ENCODE results near the gene EEF2. TPM values are rescaled to one million over a fixed set of nuclear protein-coding genes. Genes with fewer than 3 reads are reported as not detected.
A peak's percentile ranks its signal among the peaks of the same experiment; 100 is the strongest.

The EEF2 gene
- total RNA-seq, 2 donors from 2014 or later, result 1,974 to 1,998 TPM

DNA sequence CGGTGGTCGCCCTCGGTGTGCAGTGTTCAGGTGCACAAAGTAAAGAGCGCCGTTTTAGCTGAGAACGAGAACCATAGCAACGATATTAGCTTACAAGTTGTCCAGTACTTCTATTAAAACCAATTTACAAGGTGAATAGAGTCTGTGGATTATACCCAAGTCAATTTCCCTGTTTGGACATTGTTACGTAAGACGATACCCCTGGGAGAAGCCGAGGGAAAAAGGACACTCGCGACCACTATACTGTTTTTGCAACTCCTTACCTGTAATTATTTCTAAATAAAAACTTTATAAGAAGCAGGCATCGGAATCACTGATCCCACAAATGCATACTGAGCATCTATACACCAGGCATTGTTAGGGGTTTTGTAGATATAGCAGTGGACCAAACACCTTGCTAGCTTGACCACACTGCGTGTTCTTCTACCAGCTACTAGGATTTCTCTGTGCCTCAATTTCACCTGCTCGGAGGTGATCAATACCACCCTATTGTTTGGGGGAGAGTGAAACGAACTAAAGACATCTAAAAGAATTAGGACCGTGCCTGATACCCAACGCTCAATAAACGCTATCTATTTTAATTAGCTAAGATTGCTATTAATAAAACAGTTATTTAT, 488 bp upstream of the EEF2 start:
- Histone ChIP-seq H3K27me3 (replicated peaks; ENCODE audit: insufficient read depth) (no peaks in the 10 kb centered on the region), H3K9me3 (no peaks in the 10 kb centered on the region), H3K27ac (peak overlapping the region; percentile 97 to 98), H3K4me3 (peak overlapping the region; percentile 91 to 96), H3K4me1 (replicated peaks) (peaks cover 16% of the 10 kb centered on the region), H3K36me3 (peaks cover 27 to 31% of the 10 kb centered on the region in 2 donors)
- TF ChIP-seq POLR2AphosphoS5 (IDR thresholded peaks at IDR 0.05) (no peak), POLR2A (IDR thresholded peaks at IDR 0.05) (no peak)
- TF ChIP-seq, protein P1, sequence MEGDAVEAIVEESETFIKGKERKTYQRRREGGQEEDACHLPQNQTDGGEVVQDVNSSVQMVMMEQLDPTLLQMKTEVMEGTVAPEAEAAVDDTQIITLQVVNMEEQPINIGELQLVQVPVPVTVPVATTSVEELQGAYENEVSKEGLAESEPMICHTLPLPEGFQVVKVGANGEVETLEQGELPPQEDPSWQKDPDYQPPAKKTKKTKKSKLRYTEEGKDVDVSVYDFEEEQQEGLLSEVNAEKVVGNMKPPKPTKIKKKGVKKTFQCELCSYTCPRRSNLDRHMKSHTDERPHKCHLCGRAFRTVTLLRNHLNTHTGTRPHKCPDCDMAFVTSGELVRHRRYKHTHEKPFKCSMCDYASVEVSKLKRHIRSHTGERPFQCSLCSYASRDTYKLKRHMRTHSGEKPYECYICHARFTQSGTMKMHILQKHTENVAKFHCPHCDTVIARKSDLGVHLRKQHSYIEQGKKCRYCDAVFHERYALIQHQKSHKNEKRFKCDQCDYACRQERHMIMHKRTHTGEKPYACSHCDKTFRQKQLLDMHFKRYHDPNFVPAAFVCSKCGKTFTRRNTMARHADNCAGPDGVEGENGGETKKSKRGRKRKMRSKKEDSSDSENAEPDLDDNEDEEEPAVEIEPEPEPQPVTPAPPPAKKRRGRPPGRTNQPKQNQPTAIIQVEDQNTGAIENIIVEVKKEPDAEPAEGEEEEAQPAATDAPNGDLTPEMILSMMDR (IDR thresholded peaks at IDR 0.05), result no peak
- intact Hi-C loops (cut with DNase I), result loop anchor here (2.0 to 5.0 kb wide), 3 partner anchors 15 to 223 kb away; partner anchors contain the start of genes APBA3, DAPK3 and MRPL54
- 3% methylated on average over 19 of the region's 19 CpGs for WGBS
- no peak for DNase-seq (ENCODE audit: low spot score)

DNA sequence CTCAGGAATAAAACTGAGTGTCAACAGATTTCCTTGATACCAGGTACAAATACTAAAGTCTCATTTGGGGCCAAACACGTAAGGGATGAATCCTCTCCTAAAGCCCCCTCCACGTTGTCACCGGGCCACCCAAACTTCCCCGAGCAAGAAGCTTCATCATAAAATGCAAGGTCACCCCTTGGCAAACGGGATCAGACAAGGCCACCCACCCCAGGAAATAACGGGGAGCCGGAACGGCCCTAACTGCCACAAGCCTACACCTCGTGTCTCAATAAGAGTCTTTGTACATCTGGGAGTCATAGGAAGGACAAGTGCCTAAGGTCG, 717 bp downstream of the EEF2 start:
- Histone ChIP-seq H3K27ac (peak overlapping the region; percentile 97 to 98), H3K27me3 (replicated peaks; ENCODE audit: insufficient read depth) (no peaks in the 10 kb centered on the region), H3K4me3 (peak overlapping the region; percentile 91 to 96), H3K9me3 (no peaks in the 10 kb centered on the region), H3K4me1 (replicated peaks) (peaks cover 16% of the 10 kb centered on the region), H3K36me3 (peaks cover 38 to 43% of the 10 kb centered on the region in 2 donors)
- intact Hi-C loops (cut with DNase I), result loop anchor here (2.0 to 5.0 kb wide), 2 partner anchors 14 to 198 kb away; partner anchors contain the start of genes ANKRD24, DAPK3 and SIRT6
- DNase-seq (ENCODE audit: low spot score), result no peak
- WGBS, result under 1% methylated on average over 10 of the region's 10 CpGs
- TF ChIP-seq POLR2AphosphoS5 (IDR thresholded peaks at IDR 0.05) (no peak), POLR2A (IDR thresholded peaks at IDR 0.05) (no peak)
- TF ChIP-seq, protein P1 (IDR thresholded peaks at IDR 0.05), result no peak

DNA sequence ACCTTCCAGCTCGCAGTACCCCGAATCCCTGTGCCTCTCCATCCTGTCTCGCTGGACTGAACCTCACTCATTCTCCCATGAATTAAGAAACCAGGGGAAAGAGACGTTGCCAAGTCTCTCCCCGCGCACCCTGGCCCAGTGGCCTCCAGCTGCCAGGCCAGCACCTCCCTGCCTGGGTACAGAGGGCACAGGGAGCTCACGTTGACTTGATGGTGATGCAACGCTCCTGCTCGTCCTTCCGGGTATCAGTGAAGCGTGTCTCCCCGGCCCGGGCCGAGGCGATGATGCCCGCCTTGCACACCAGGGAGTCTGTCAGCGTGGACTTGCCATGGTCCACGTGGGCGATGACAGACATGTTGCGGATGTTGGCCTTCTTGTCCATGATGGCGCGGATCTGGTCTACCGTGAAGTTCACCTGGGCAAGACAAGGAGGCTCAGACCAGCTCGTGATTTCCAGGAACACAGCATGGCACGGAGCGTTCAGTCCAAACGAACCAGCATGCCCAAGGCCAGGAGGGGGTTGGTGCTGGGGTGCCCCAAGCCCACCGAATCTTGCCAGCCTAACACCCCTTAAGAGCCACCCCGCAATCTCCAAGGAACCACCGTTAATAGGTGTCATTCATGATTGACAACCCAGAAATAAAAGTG, 1.2 kb downstream of the EEF2 start:
- 17% methylated on average over 27 of the region's 30 CpGs for WGBS
- no peaks in the 10 kb centered on the region for H3K9me3 ChIP-seq
- DNase-seq (ENCODE audit: low spot score), result peak; percentile 38
- no peaks in the 10 kb centered on the region for H3K27me3 ChIP-seq (replicated peaks; ENCODE audit: insufficient read depth)
- H3K27ac ChIP-seq, result peak overlapping the region; percentile 97 to 98
- intact Hi-C loops (cut with DNase I), result loop anchor here (2.0 to 5.0 kb wide), 2 partner anchors 13 to 198 kb away; partner anchors contain the start of genes ANKRD24, DAPK3 and SIRT6
- H3K36me3 ChIP-seq, result peaks cover 43 to 48% of the 10 kb centered on the region in 2 donors
- peak overlapping the region; percentile 91 to 96 for H3K4me3 ChIP-seq
- H3K4me1 ChIP-seq (replicated peaks), result peaks cover 16% of the 10 kb centered on the region
- TF ChIP-seq POLR2AphosphoS5 (IDR thresholded peaks at IDR 0.05) (no peak), POLR2A (IDR thresholded peaks at IDR 0.05) (no peak)
- TF ChIP-seq, protein P1 (IDR thresholded peaks at IDR 0.05), result no peak

DNA sequence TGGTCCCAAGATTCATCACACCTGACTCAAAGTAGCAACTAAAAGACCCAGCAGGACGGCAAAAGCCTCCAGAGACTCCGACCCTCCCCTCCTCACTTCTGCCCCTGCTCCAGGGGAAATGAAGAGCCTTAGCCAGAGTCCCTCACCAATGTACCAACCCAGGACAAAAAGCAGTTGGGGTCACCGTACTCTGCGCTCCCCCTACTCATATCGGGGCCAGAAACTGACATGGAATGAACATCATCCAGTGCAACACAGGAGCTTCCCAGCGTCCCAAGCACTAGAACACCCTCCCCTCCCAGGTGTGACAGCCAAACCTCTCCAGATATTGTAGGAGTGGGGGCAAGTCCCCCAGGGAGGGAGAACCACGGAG, 1.7 kb downstream of the EEF2 start:
- H3K36me3 ChIP-seq, result peaks cover 45 to 50% of the 10 kb centered on the region in 2 donors
- H3K27me3 ChIP-seq (replicated peaks; ENCODE audit: insufficient read depth), result no peaks in the 10 kb centered on the region
- 58% methylated on average over 7 of the region's 7 CpGs for WGBS
- peak overlapping the region; percentile 97 to 98 for H3K27ac ChIP-seq
- no peak for DNase-seq (ENCODE audit: low spot score)
- TF ChIP-seq POLR2AphosphoS5 (IDR thresholded peaks at IDR 0.05) (no peak), POLR2A (IDR thresholded peaks at IDR 0.05) (no peak)
- TF ChIP-seq, protein P1 (IDR thresholded peaks at IDR 0.05), result no peak
- no peaks in the 10 kb centered on the region for H3K9me3 ChIP-seq
- H3K4me3 ChIP-seq, result peak overlapping the region in 1 of 2 donors; percentile 96
- H3K4me1 ChIP-seq (replicated peaks), result peaks cover 16% of the 10 kb centered on the region
- intact Hi-C loops (cut with DNase I), result loop anchor here (5.0 kb wide), 1 partner anchor 199 kb away; the partner anchor contains the start of genes ANKRD24 and SIRT6
